ENCODE measurements around the gene VWA2. TPM values are rescaled to one million over a fixed set of nuclear protein-coding genes. Genes with fewer than 3 reads are reported as not detected.

The VWA2 gene
- polyA plus RNA-seq, 1 donor (not counting 4 experiments of a cell fraction or from before 2014, with no cell fraction given) = 0.41 TPM

- H3K36me3 ChIP-seq (ENCODE audit: control insufficient read depth in 2 of 2, extremely low read depth in 1 of 2, insufficient read depth in 2 of 2, low read length in 2 of 2) = no peaks in the 10 kb centered on the region
- FAIRE-seq = peak; percentile 81
- TF ChIP-seq, protein P1, sequence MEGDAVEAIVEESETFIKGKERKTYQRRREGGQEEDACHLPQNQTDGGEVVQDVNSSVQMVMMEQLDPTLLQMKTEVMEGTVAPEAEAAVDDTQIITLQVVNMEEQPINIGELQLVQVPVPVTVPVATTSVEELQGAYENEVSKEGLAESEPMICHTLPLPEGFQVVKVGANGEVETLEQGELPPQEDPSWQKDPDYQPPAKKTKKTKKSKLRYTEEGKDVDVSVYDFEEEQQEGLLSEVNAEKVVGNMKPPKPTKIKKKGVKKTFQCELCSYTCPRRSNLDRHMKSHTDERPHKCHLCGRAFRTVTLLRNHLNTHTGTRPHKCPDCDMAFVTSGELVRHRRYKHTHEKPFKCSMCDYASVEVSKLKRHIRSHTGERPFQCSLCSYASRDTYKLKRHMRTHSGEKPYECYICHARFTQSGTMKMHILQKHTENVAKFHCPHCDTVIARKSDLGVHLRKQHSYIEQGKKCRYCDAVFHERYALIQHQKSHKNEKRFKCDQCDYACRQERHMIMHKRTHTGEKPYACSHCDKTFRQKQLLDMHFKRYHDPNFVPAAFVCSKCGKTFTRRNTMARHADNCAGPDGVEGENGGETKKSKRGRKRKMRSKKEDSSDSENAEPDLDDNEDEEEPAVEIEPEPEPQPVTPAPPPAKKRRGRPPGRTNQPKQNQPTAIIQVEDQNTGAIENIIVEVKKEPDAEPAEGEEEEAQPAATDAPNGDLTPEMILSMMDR (optimal IDR thresholded peaks at IDR 0.05 in 1 of 3, IDR thresholded peaks at IDR 0.05 in 1 of 3, conservative IDR thresholded peaks at IDR 0.05 in 1 of 3; ENCODE audit: extremely low read depth in 1 of 3, insufficient read depth in 2 of 3, low read length in 3 of 3) = no peak
- TF ChIP-seq EZH2 (IDR thresholded peaks at IDR 0.05; ENCODE audit: low read length) = no peak
- H3K4me3 ChIP-seq (ENCODE audit: control insufficient read depth in 2 of 3, extremely low read depth in 1 of 3, insufficient read depth in 2 of 3, low read depth in 1 of 3, low read length in 3 of 3) = no peak overlapping the region
- no peaks in the 10 kb centered on the region for H3K9me1 ChIP-seq (ENCODE audit: control insufficient read depth, extremely low read depth, insufficient read depth, low read length)
- peaks cover 10% of the 10 kb centered on the region for H3K4me1 ChIP-seq (ENCODE audit: control insufficient read depth, extremely low read depth, insufficient read depth, low read length)
- H3K4me2 ChIP-seq (ENCODE audit: control insufficient read depth, extremely low read depth, insufficient read depth, low read depth, low read length) = peak overlapping the region; percentile 6
- dilution Hi-C loops (cut with MboI; ENCODE audit: extremely low pct_ligation_motif_present, low sequenced_read_pairs) = no loop called here
- no peak overlapping the region for H3K27ac ChIP-seq (ENCODE audit: control insufficient read depth, insufficient read depth, low read length)
- H2AFZ ChIP-seq (ENCODE audit: control insufficient read depth, low read length) = no peak overlapping the region
- no peaks in the 10 kb centered on the region for H4K20me1 ChIP-seq (ENCODE audit: control insufficient read depth, extremely low read depth, insufficient read depth, low read length)
- DNase-seq (ENCODE audit: low read depth, low spot score) = no peak
- no peak overlapping the region for H3K9ac ChIP-seq (ENCODE audit: control insufficient read depth, extremely low read depth, insufficient read depth, low read length)
- no peaks in the 10 kb centered on the region for H3K9me3 ChIP-seq (ENCODE audit: control insufficient read depth, low read depth, low read length)
- peaks cover 27% of the 10 kb centered on the region for H3K27me3 ChIP-seq (ENCODE audit: control insufficient read depth, extremely low read depth, insufficient read depth, low read length)
- H3K79me2 ChIP-seq (ENCODE audit: control insufficient read depth, insufficient read depth, low read length) = no peaks in the 10 kb centered on the region
Measured at GRCh38 chr10:114195079-114195478, 44.0 kb upstream of the VWA2 start.

- Histone ChIP-seq H3K4me1 (ENCODE audit: control insufficient read depth, extremely low read depth, insufficient read depth, low read length) (peaks cover 10% of the 10 kb centered on the region), H3K27ac (ENCODE audit: control insufficient read depth, insufficient read depth, low read length) (no peak overlapping the region), H4K20me1 (ENCODE audit: control insufficient read depth, extremely low read depth, insufficient read depth, low read length) (no peaks in the 10 kb centered on the region), H3K9me3 (ENCODE audit: control insufficient read depth, low read depth, low read length) (no peaks in the 10 kb centered on the region), H3K9me1 (ENCODE audit: control insufficient read depth, extremely low read depth, insufficient read depth, low read length) (no peaks in the 10 kb centered on the region), H3K4me3 (ENCODE audit: control insufficient read depth in 2 of 3, extremely low read depth in 1 of 3, insufficient read depth in 2 of 3, low read depth in 1 of 3, low read length in 3 of 3) (no peak overlapping the region), H3K79me2 (ENCODE audit: control insufficient read depth, insufficient read depth, low read length) (no peaks in the 10 kb centered on the region), H3K9ac (ENCODE audit: control insufficient read depth, extremely low read depth, insufficient read depth, low read length) (no peak overlapping the region), H3K27me3 (ENCODE audit: control insufficient read depth, extremely low read depth, insufficient read depth, low read length) (peaks cover 17% of the 10 kb centered on the region), H3K4me2 (ENCODE audit: control insufficient read depth, extremely low read depth, insufficient read depth, low read depth, low read length) (no peak overlapping the region), H2AFZ (ENCODE audit: control insufficient read depth, low read length) (no peak overlapping the region), H3K36me3 (ENCODE audit: control insufficient read depth in 2 of 2, extremely low read depth in 1 of 2, insufficient read depth in 2 of 2, low read length in 2 of 2) (no peaks in the 10 kb centered on the region)
- TF ChIP-seq EZH2 (IDR thresholded peaks at IDR 0.05; ENCODE audit: low read length) = no peak
- TF ChIP-seq, protein P1 (optimal IDR thresholded peaks at IDR 0.05 in 1 of 3, IDR thresholded peaks at IDR 0.05 in 1 of 3, conservative IDR thresholded peaks at IDR 0.05 in 1 of 3; ENCODE audit: extremely low read depth in 1 of 3, insufficient read depth in 2 of 3, low read length in 3 of 3) = no peak
- FAIRE-seq (no peak), DNase-seq (ENCODE audit: low read depth, low spot score) (no peak)
- dilution Hi-C loops (cut with MboI; ENCODE audit: extremely low pct_ligation_motif_present, low sequenced_read_pairs) = no loop called here
Measured at GRCh38 chr10:114199239-114199638, 39.8 kb upstream of the VWA2 start.

All from keratinocyte (primary cell).